ENCODE results near the gene AP3S2. TPM values are rescaled to one million over a fixed set of nuclear protein-coding genes. Genes with fewer than 3 reads are reported as not detected.

The AP3S2 gene
- total and polyA plus RNA-seq, 2 experiments from 2014 or later = 9.4 to 93.3 TPM

DNA sequence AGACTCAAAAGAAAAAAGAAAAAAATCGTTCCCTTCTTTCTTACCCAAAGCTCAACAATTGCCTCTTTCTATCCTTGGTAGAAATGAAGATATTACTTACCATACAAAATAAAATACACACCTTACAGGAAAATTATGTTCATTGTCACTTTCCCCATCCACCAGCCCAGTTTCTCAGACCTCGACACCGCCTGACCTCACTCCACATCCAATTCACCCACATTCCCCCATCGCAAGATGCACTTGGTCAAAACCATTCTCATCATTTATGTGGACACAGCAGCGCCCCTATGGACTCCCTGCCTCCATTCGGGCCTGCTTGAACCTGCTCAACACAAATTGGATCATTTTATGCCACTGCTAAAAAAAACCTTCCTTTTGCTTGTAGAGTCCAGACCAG, 86.1 kb downstream of the AP3S2 start (continued):
- TF ChIP-seq, protein P1, sequence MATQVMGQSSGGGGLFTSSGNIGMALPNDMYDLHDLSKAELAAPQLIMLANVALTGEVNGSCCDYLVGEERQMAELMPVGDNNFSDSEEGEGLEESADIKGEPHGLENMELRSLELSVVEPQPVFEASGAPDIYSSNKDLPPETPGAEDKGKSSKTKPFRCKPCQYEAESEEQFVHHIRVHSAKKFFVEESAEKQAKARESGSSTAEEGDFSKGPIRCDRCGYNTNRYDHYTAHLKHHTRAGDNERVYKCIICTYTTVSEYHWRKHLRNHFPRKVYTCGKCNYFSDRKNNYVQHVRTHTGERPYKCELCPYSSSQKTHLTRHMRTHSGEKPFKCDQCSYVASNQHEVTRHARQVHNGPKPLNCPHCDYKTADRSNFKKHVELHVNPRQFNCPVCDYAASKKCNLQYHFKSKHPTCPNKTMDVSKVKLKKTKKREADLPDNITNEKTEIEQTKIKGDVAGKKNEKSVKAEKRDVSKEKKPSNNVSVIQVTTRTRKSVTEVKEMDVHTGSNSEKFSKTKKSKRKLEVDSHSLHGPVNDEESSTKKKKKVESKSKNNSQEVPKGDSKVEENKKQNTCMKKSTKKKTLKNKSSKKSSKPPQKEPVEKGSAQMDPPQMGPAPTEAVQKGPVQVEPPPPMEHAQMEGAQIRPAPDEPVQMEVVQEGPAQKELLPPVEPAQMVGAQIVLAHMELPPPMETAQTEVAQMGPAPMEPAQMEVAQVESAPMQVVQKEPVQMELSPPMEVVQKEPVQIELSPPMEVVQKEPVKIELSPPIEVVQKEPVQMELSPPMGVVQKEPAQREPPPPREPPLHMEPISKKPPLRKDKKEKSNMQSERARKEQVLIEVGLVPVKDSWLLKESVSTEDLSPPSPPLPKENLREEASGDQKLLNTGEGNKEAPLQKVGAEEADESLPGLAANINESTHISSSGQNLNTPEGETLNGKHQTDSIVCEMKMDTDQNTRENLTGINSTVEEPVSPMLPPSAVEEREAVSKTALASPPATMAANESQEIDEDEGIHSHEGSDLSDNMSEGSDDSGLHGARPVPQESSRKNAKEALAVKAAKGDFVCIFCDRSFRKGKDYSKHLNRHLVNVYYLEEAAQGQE (IDR thresholded peaks at IDR 0.05; ENCODE audit: unreplicated experiment) = no peak
- TF ChIP-seq, protein P2, sequence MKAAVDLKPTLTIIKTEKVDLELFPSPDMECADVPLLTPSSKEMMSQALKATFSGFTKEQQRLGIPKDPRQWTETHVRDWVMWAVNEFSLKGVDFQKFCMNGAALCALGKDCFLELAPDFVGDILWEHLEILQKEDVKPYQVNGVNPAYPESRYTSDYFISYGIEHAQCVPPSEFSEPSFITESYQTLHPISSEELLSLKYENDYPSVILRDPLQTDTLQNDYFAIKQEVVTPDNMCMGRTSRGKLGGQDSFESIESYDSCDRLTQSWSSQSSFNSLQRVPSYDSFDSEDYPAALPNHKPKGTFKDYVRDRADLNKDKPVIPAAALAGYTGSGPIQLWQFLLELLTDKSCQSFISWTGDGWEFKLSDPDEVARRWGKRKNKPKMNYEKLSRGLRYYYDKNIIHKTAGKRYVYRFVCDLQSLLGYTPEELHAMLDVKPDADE (IDR thresholded peaks at IDR 0.05) = no peak
- no peak for TF ChIP-seq CREB1 (CRISPR knock-in tag; IDR thresholded peaks at IDR 0.05; ENCODE audit: low read depth)

GRCh38 chr15:89806559-89807550, 86.9 kb downstream of the AP3S2 start:
- DNase-seq (ENCODE audit: low spot score) = no peak
- Mint-ChIP-seq H3K27ac (no peak overlapping the region), H3K36me3 (ENCODE audit: low read depth) (no peaks in the 10 kb centered on the region; the same call in 2 of the 3 replicates), H3K9me3 (no peaks in the 10 kb centered on the region), H3K4me3 (no peak overlapping the region), H3K27me3 (ENCODE audit: insufficient read depth, low read depth, poor library complexity) (peaks cover 30% of the 10 kb centered on the region), H3K4me1 (peaks cover 17% of the 10 kb centered on the region)
- Histone ChIP-seq H3K4me1 (ENCODE audit: insufficient read depth) (no peaks in the 10 kb centered on the region; the same call in 1 of the 2 replicates), H3K27me3 (ENCODE audit: insufficient read depth) (no peaks in the 10 kb centered on the region), H3K79me2 (replicated peaks; ENCODE audit: insufficient read depth) (no peaks in the 10 kb centered on the region), H4K20me1 (replicated peaks; ENCODE audit: insufficient read depth) (no peaks in the 10 kb centered on the region), H3K27ac (ENCODE audit: low read depth) (no peak overlapping the region), H2AFZ (peak overlapping the region; percentile 43; the same call in 1 of the 2 replicates), H3K4me3 (no peak overlapping the region), H3F3A (replicated peaks; ENCODE audit: low read depth) (no peaks in the 10 kb centered on the region), H3K9me2 (ENCODE audit: insufficient read depth) (no peaks in the 10 kb centered on the region), H3K4me2 (no peak overlapping the region), H3K36me3 (ENCODE audit: insufficient read depth) (no peaks in the 10 kb centered on the region)
- no peak for TF ChIP-seq JUNB (IDR thresholded peaks at IDR 0.05; ENCODE audit: unreplicated experiment)
- ATAC-seq = peak; percentile 69

GRCh38 chr15:89806210-89806558, 87.6 kb downstream of the AP3S2 start:
- ATAC-seq = peak; percentile 49
- H3K79me2 ChIP-seq (replicated peaks; ENCODE audit: insufficient read depth) = no peaks in the 10 kb centered on the region

More at GRCh38 chr15:89806210-89806558, 87.6 kb downstream of the AP3S2 start:
- Mint-ChIP-seq H3K27me3 (ENCODE audit: insufficient read depth, low read depth, poor library complexity) (peaks cover 26% of the 10 kb centered on the region), H3K4me3 (no peak overlapping the region), H3K36me3 (ENCODE audit: low read depth) (no peaks in the 10 kb centered on the region; the same call in 2 of the 3 replicates), H3K27ac (no peak overlapping the region), H3K4me1 (peaks cover 18% of the 10 kb centered on the region), H3K9me3 (no peaks in the 10 kb centered on the region)
- Histone ChIP-seq H3K36me3 (ENCODE audit: insufficient read depth) (no peaks in the 10 kb centered on the region), H4K20me1 (replicated peaks; ENCODE audit: insufficient read depth) (no peaks in the 10 kb centered on the region), H2AFZ (peak overlapping the region; percentile 43; the same call in 1 of the 2 replicates), H3K4me1 (ENCODE audit: insufficient read depth) (no peaks in the 10 kb centered on the region; the same call in 1 of the 2 replicates), H3K4me2 (no peak overlapping the region), H3K27me3 (ENCODE audit: insufficient read depth) (no peaks in the 10 kb centered on the region), H3F3A (replicated peaks; ENCODE audit: low read depth) (no peaks in the 10 kb centered on the region), H3K4me3 (no peak overlapping the region), H3K9me2 (ENCODE audit: insufficient read depth) (no peaks in the 10 kb centered on the region), H3K27ac (ENCODE audit: low read depth) (no peak overlapping the region)
- TF ChIP-seq POLR2AphosphoS5 (IDR thresholded peaks at IDR 0.05; ENCODE audit: low read depth) = no peak
- TF ChIP-seq EZH2 (IDR thresholded peaks at IDR 0.05; ENCODE audit: low read depth, unreplicated experiment) = no peak
- DNase-seq (ENCODE audit: low spot score) = peak; percentile 38

Data from GM23338 (cell line).